DOHH2 (cell line): ENCODE results near the gene DCDC1.

ENCODE experiments used
- EZH2phosphoT487 ChIP-seq: fragments of 200-600 bp; sonication (generic); IDR thresholded peaks from 2 replicates; pipeline ENCODE4 v1.6.1; 2017; ENCODE audit warnings: borderline replicate concordance, mild to moderate bottlenecking, antibody characterized with exemption, low read length, moderate library complexity, mixed read lengths
- TF ChIP-seq, protein P1 (sequence below): fragments of 200-600 bp; sonication (generic); IDR thresholded peaks from one replicate; pipeline ENCODE4 v1.5.1; 2014; ENCODE audit warnings: antibody characterized with exemption, mild to moderate bottlenecking, low read depth, low read length; ENCODE audit not compliant: poor library complexity, severe bottlenecking

DNA sequence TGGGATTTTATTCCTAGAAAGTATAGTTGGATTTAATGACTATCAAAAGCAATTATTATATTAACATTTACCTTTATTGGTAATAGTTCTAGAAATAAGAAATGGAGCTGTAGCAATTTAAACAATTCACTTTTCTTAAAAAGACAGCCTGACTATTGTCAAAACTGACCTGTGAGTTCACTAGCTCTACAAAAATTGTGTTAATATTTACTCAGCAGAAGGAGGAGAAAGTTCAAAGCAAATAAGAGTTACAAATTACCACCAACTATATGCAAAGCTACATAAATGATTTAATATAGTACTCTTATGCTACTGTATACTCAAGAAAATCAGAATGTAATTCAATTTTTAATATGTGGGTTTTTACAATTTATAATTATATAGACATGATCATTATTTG is 310.0 kb downstream of the DCDC1 start:
- TF ChIP-seq, protein P1, sequence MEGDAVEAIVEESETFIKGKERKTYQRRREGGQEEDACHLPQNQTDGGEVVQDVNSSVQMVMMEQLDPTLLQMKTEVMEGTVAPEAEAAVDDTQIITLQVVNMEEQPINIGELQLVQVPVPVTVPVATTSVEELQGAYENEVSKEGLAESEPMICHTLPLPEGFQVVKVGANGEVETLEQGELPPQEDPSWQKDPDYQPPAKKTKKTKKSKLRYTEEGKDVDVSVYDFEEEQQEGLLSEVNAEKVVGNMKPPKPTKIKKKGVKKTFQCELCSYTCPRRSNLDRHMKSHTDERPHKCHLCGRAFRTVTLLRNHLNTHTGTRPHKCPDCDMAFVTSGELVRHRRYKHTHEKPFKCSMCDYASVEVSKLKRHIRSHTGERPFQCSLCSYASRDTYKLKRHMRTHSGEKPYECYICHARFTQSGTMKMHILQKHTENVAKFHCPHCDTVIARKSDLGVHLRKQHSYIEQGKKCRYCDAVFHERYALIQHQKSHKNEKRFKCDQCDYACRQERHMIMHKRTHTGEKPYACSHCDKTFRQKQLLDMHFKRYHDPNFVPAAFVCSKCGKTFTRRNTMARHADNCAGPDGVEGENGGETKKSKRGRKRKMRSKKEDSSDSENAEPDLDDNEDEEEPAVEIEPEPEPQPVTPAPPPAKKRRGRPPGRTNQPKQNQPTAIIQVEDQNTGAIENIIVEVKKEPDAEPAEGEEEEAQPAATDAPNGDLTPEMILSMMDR: no peak
- TF ChIP-seq EZH2phosphoT487: no peak
